Right hindlimb (tissue), 1 donor: ENCODE measurements around the gene FHIT.

Experiments
- DNase-seq: peaks from one replicate; pipeline ENCODE4 v3.0.0-alpha.2; 2018

The FHIT gene

GRCh38 chr3:60384341-60384740 is 866.9 kb downstream of the FHIT start:
- DNase-seq = no peak

- DNase-seq = no peak
Observed at GRCh38 chr3:60383345-60383744, 867.9 kb downstream of the FHIT start.

DNA sequence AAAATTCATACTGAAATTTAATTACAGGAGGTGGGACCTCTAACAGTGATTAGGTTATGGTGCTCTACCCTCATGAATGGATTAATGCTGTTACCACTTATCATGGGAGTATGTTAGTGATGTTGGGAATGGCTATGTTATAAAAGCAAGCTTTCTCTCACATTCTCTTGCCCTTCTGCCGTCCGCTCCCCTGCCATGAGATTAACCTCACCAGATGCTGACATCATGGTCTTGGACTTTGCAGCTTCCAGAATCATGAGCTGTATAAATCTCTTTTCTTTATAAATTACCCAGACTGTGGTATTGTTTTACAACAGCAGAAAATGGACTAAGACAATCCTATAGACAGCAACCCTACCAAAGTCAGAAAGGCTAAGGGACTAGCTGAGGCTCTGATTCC is 884.8 kb downstream of the FHIT start:
- DNase-seq = no peak

DNA sequence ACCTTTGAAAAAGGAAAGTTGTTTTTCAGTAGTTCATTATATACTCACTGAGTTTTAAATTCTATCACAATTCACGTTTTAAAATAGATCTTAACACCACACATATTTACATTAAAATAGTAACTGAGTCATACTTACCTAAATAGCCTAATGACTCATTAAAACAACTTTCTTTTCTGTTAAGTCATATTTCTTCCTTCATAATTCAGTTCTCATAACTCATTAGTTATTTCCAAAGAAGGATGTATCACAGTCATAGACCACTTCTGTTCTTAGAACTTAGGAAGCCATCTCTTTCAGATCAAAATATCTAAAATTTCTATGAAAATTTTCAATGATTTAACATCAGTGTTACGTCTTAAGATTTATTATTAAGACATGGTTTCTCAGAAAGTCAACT is 885.9 kb downstream of the FHIT start:
- no peak for DNase-seq

GRCh38 chr3:60364475-60364874 is 886.8 kb downstream of the FHIT start:
- no peak for DNase-seq

GRCh38 chr3:60363817-60364216 is 887.4 kb downstream of the FHIT start:
- DNase-seq = no peak

DNA sequence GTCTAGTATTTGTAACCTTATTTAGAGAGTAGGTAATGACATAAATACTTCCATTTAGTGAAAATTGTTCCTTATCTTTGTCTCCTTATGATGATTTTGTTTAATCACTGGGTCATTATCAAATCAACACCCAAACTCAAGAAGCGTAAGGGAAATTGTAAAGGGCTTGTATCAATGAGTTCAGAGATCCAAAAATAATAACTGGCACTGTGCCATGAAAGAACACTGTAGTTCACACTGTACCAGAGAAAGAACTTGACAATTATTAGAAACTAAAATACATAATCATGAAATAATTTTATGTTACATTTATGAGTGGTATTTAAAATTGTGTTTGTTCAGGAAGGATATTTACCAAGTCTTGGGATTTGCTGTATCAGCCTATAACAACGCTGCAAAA is 895.4 kb downstream of the FHIT start:
- no peak for DNase-seq

DNA sequence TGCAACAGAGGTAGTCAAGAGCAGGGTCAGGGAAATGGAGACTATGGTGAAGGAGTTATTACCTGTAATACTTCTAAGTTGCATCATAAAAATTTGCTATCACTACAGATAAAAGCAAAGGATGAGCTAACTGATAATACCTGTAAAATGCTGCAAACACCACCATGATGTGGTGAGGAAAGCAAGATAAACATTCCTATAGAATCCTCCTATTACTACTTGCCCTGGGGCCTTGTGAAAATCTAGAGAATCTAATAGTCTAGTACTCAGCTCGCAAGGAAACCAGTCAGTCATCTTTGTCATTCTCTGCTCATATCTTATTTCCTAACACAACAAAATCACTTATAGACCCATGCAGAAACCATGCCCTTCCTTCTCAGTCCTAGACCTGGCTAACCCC is 899.8 kb downstream of the FHIT start:
- DNase-seq = no peak

GRCh38 chr3:60344340-60344739 is 906.9 kb downstream of the FHIT start:
- no peak for DNase-seq

DNA sequence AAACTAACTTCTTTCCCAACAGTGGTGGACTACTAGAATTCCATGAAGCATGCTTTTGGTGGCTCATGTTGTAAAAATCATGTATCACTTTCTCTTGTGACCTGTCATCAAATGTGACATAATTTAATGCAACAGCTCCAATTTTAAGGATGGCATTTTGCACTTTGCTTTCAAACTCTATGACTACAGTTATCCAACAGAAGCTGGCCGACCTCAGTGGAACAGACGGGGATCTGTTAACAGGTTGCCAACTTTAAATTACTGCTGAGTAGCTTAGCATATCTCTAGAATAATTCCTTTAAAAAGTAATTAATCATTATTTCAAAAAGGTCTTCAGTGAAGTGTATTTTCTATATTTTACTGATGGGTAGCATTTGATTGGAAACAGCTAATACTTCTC is 907.4 kb downstream of the FHIT start:
- no peak for DNase-seq

GRCh38 chr3:60339304-60339703 is 911.9 kb downstream of the FHIT start:
- no peak for DNase-seq

- no peak for DNase-seq
Observed at GRCh38 chr3:60337421-60337820, 913.8 kb downstream of the FHIT start.

- DNase-seq = no peak
Observed at GRCh38 chr3:60336061-60336460, 915.2 kb downstream of the FHIT start.

GRCh38 chr3:60333710-60334109 is 917.5 kb downstream of the FHIT start:
- DNase-seq = no peak

DNA sequence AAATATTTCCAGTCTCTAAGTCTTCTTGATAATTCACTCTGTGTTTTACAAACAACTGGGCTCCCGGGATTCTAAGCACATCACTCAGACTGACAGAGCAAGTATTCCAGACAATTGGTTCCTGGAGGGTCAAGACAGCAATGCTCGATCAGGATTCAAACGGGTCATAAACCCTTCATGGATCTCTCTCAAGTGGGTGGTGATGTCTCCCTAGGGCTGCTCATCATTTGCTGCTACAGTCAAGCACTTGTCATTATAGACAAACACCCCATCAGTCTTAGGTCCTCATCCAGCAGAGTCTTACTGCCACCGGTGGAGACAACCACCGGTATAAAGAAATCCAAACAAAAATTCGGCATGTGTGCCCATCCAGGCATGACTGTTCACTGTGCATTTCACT is 921.1 kb downstream of the FHIT start:
- no peak for DNase-seq

- DNase-seq = no peak
Observed at GRCh38 chr3:60325610-60326170, 925.6 kb downstream of the FHIT start.

- no peak for DNase-seq
Observed at GRCh38 chr3:60323651-60324050, 927.6 kb downstream of the FHIT start.

GRCh38 chr3:60323180-60323579 is 928.1 kb downstream of the FHIT start:
- no peak for DNase-seq

- no peak for DNase-seq
Observed at GRCh38 chr3:60322298-60322856, 928.9 kb downstream of the FHIT start.

DNA sequence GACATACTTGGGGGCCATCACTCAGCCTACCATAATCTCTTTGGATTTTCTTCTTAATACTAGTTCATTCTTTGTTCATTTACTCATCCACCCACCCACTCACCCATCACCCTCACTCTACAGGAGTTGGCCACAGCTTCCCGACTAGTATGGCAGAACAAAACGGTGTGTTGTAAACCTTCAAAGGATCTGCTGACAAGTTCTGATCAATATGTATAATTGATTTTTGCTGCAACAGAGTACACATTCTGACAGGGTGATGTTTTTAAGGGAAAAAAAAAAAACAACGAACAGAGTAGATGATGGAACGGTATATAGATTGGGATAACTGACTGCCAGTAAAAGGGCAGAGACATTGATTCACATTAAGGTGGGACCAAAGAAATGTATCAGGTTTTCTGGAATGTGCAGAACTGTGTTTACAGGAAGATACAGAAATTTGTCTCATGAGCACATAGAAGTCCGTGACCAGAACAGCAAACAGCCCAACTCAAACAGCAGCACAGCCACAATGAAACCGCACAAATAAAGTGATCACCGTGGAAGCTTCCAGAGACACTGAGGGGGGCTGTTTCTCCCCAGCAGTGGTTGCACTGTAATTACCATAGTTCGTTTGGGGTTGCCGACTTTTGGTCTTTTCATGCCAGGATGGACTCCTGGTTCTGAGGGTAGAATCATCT is 931.9 kb downstream of the FHIT start:
- DNase-seq = no peak

DNA sequence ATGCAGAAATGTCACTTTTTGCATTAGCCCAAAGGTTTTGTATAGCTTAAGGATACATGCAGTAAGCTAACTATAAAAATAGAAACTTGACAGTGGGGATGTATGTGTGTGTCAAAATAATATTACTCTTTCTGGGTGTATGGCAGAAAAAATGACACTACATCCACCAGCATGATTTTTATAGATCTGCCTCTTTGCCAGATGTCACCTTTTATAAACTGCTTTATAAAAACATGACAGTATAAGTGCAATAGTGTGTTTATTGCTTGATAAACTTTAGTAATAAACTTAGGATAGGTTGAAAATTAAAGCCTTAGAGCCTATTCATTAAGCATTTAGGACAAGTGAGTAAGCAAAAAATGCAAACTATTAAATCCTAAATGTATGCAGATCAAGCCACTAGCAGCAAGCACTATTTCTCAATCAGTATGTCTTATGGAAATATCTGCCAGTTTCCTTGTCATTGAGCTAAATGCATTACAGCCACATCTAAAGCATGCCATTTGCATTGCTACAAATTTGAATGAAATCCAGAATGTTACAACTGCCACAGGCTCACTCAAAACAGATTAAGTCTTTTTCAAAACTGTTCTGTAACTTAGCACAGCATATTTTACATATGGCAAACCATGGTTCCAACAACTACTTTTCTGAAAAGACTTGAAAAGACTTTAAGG is 935.0 kb downstream of the FHIT start:
- no peak for DNase-seq

DNA sequence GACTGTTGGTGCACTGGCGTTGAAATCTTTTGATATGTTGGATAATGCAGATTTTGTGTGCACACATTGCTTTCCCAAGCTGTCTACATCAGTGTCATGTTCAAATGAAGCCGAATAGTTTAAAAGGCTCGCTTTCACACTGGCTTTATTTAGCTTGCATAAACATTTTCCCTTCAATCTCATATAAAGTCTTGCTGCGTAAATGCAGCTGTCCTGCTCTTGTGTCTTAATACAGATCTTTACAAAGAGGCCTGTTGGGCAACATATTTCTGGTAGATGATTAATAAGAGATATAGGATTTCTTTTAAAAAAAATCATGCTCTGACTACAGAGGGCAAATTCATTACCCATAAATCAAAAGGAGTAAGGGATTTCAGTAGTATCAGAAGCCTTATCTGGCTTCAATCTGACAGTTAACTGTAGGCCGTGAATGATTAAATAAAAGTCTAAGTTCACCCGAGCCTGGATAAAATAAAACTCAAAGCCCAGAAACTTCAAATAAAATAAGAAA is 937.2 kb downstream of the FHIT start:
- no peak for DNase-seq

DNA sequence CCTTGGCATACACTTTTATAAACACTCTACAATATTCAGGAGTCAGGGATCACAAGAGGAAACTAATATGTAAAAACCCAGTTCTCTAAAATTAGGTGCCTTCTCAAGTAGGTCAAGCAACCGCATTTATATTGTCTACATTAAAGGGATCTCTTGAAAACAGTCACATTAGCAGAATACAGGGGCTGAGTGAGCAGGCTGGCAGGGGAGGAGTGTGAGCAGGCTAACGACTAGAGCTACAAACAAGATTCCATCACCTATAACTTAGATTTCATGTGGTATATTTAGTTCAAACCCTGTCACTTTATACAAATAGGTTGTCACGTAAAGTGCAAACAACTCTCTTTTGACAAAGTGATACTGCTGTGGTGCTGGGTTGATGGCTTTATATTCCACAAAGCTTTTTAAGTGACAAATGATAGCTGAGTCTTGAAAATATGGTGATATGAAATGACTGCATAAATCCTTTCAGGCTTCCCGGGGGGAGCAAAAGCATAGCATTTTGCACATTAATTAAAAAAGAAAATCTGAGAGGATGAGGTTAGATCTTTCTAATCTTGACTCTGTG is 937.9 kb downstream of the FHIT start:
- no peak for DNase-seq
